Activated B cell treated with CpG ODN at 0.5 μM for 24 hours (primary cell): ENCODE data around the gene ANKS1A. TPM values are rescaled to one million over a fixed set of nuclear protein-coding genes. Genes with fewer than 3 reads are reported as not detected.

Experiments
- ATAC-seq: fragments of 200-7000 bp; cut with Tn5 transposase; one replicate; pipeline ENCODE4 v1.10.0; 2021; ENCODE audit warnings: low read depth, mild to moderate bottlenecking, moderate library complexity
- CTCF ChIA-PET: fragments of 350-600 bp; sonication (Branson Sonifier 250); formaldehyde crosslinking; loops from one replicate; lab custom pipeline; 2021; ENCODE audit warnings: antibody characterized with exemption; lab: Charles Lee
- POLR2A ChIA-PET: fragments of 350-600 bp; sonication (Branson Sonifier 250); formaldehyde crosslinking; loops from one replicate; lab custom pipeline; 2021; ENCODE audit warnings: antibody characterized with exemption; lab: Charles Lee
- DNase-seq: peaks from one replicate; pipeline ENCODE4 v3.0.0; 2022
- H3K27ac Mint-ChIP-seq: one replicate; pipeline ENCODE4 v1.8.0; 2020; ENCODE audit warnings: mixed read lengths
- H3K27me3 Mint-ChIP-seq: one replicate; pipeline ENCODE4 v1.8.0; 2021; ENCODE audit warnings: mixed read lengths
- H3K36me3 Mint-ChIP-seq: one replicate; pipeline ENCODE4 v1.8.0; 2021; ENCODE audit warnings: low read depth, mixed read lengths
- H3K4me1 Mint-ChIP-seq: one replicate; pipeline ENCODE4 v1.8.0; 2021; ENCODE audit warnings: mixed read lengths
- H3K4me3 Mint-ChIP-seq: one replicate; pipeline ENCODE4 v1.8.0; 2020; ENCODE audit warnings: mild to moderate bottlenecking, mixed read lengths
- H3K9me3 Mint-ChIP-seq: one replicate; pipeline ENCODE4 v1.8.0; 2020; ENCODE audit warnings: mixed read lengths
- CTCF ChIP-seq: fragments of 200-600 bp; IDR thresholded peaks from one replicate; pipeline ENCODE4 v1.8.0; 2022; ENCODE audit warnings: antibody characterized with exemption, mild to moderate bottlenecking
- intact Hi-C: fragments of 100-400 bp; cut with micrococcal nuclease; formaldehyde crosslinking; loops from one replicate; pipeline ENCODE4 v1.15.1; 2024
- total RNA-seq: library from RNA; stranded (reverse); gene quantifications from 2 replicates; pipeline ENCODE4 v1.2.3, GENCODE V29; 2022

The ANKS1A gene
- total RNA-seq, 1 donor from 2014 or later = 12.6 TPM

GRCh38 chr6:34917626-34918285 is 28.7 kb downstream of the ANKS1A start:
- intact Hi-C loops = no loop called here
- POLR2A ChIA-PET = no interaction called here

DNA sequence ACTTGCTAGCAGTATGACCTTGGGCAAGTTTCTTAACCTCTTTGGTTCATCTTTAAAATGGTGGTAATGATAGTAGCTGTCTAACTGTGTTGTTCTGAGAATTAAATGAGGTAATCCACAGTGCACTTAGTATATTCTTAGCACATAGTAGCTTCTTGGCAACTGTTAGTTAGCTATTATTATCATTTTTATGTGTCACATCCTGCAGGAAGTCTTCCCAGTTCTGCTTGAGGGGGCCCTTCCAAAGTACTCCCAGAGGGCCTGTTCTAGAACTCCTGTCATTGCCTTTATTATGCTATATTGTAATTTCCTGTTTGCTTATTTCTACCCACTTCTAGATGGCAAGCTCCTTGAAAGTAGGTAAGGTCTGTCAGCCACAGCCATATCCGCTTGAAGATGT is 30.6 kb downstream of the ANKS1A start:
- CTCF ChIA-PET = no interaction called here
- no peak for ATAC-seq
- no peaks in the 10 kb centered on the region for H3K27me3 Mint-ChIP-seq
- no peak overlapping the region for H3K4me3 Mint-ChIP-seq
- H3K9me3 Mint-ChIP-seq = no peaks in the 10 kb centered on the region
- intact Hi-C loops = no loop called here
- no peak overlapping the region for H3K27ac Mint-ChIP-seq
- H3K4me1 Mint-ChIP-seq = no peaks in the 10 kb centered on the region
- peaks cover 4% of the 10 kb centered on the region for H3K36me3 Mint-ChIP-seq
- no peak for TF ChIP-seq CTCF
- POLR2A ChIA-PET = no interaction called here
- DNase-seq = no peak

More at GRCh38 chr6:34917626-34918285, 28.7 kb downstream of the ANKS1A start:
- Mint-ChIP-seq H3K27me3 (no peaks in the 10 kb centered on the region), H3K4me1 (peaks cover 5% of the 10 kb centered on the region), H3K27ac (no peak overlapping the region), H3K9me3 (no peaks in the 10 kb centered on the region), H3K4me3 (no peak overlapping the region), H3K36me3 (peaks cover 4% of the 10 kb centered on the region)
- DNase-seq (no peak), ATAC-seq (no peak)
- CTCF ChIA-PET = no interaction called here
- no peak for TF ChIP-seq CTCF

- CTCF ChIA-PET = no interaction called here
- no peak for ATAC-seq
- Mint-ChIP-seq H3K27me3 (no peaks in the 10 kb centered on the region), H3K27ac (no peak overlapping the region), H3K9me3 (no peaks in the 10 kb centered on the region), H3K4me3 (no peak overlapping the region), H3K4me1 (no peaks in the 10 kb centered on the region), H3K36me3 (peaks cover 4% of the 10 kb centered on the region)
- POLR2A ChIA-PET = no interaction called here
- no peak for DNase-seq
- intact Hi-C loops = no loop called here
- TF ChIP-seq CTCF = no peak
Measured at GRCh38 chr6:34920097-34920496, 31.0 kb downstream of the ANKS1A start.

GRCh38 chr6:34922177-34922663 is 33.2 kb downstream of the ANKS1A start:
- POLR2A ChIA-PET = no interaction called here
- ATAC-seq = no peak
- no peak overlapping the region for H3K27ac Mint-ChIP-seq
- no peak for TF ChIP-seq CTCF
- DNase-seq = no peak
- no peaks in the 10 kb centered on the region for H3K27me3 Mint-ChIP-seq
- peaks cover 4% of the 10 kb centered on the region for H3K36me3 Mint-ChIP-seq
- no peaks in the 10 kb centered on the region for H3K4me1 Mint-ChIP-seq
- H3K4me3 Mint-ChIP-seq = no peak overlapping the region
- no peaks in the 10 kb centered on the region for H3K9me3 Mint-ChIP-seq
- intact Hi-C loops = no loop called here
- CTCF ChIA-PET = interaction anchor here (0.5 kb wide), 1 partner anchor 57 kb away, joined by 3 read pairs; no protein-coding TSS in a partner anchor

GRCh38 chr6:34924831-34925625 is 36.0 kb downstream of the ANKS1A start:
- Mint-ChIP-seq H3K9me3 (no peaks in the 10 kb centered on the region), H3K27ac (no peak overlapping the region), H3K4me3 (no peak overlapping the region), H3K36me3 (no peaks in the 10 kb centered on the region), H3K27me3 (no peaks in the 10 kb centered on the region), H3K4me1 (peaks cover 12% of the 10 kb centered on the region)
- ChIA-PET CTCF (no interaction called here), POLR2A (no interaction called here)
- DNase-seq (no peak), ATAC-seq (no peak)
- no peak for TF ChIP-seq CTCF
- intact Hi-C loops = no loop called here
